T-helper 1 cell (primary cell): ENCODE measurements around the gene IL31RA.
A peak's percentile ranks its signal among the peaks of the same experiment; 100 is the strongest.
"Not testable (repeated sequence)": the region's sequence is repeated elsewhere in the genome, so short reads cannot be mapped to it uniquely, and the experiment has no call there.

ENCODE experiments used
- DNase-seq, 5 donors: peaks; one replicate each; pipeline ENCODE4 v3.0.0-alpha.2; 2012 to 2020
- total RNA-seq, 4 donors: gene quantifications; one replicate each; lab custom pipeline; 2026; lab: John Stamatoyannopoulos, UW

IL31RA gene
- total RNA-seq = 0 reads per million in 4 donors

DNA sequence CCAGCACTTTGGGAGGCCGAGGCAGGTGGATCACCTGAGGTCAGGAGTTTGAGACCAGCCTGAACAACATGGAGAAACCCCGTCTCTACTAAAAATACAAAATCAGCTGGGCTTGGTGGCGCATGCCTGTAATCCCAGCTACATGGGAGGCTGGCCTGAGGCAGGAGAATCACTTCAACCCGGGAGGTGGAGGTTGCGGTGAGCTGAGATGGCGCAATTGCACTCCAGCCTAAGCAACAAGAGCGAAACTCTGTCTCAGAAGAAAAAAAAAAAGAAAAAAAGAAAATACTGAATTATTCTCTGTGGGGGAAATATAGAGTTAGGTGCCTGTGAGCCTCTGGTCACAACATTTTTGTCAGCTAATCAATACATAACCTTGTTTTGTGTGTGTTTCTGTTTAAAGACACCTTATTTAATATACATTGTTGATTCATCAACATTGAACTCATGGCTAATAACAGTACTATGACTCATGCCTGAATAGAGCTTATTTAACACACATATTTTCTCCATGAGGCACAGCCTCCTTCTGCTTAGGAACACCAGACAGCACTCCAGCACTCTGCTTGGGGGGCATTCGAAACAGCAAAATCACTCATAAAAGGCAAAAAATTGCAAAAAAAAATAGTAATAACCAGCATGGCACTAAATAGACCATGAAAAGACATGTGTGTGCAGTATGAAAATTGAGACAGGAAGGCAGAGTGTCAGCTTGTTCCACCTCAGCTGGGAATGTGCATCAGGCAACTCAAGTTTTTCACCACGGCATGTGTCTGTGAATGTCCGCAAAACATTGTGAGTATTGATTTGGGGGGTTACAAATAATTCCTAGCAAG lies at the start of gene IL31RA:
Gene IL31RA, plus strand, starts transcription at position 519 of the 836 bp plus-strand sequence. Its CDS starts 214 bp downstream, at position 733.
- DNase-seq = peak in 1 of 5 donors; percentile 17

GRCh38 chr5:55808814-55809213 lies 42.3 kb upstream of the IL31RA start:
- DNase-seq = peak in 1 of 5 donors; percentile 8

DNA sequence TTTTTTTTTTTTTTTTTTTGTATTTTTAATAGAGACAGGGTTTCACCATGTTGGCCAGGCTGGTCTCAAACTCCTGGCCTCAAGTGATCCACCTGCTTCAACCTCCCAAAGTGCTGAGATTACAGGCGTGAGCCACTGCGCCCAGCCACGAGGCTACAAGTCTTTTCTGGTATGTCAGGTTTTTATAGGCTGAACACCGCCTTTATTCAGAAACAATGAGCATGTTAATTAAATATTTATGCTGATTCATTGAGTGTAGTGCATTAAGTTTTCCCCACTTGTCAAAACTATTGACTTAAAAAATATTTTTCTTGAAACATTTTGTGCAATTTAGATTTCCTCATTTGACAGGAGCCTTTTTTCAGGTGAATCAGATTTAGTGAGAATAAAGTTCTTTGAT lies 35.2 kb upstream of the IL31RA start:
- DNase-seq = not testable (repeated sequence)

DNA sequence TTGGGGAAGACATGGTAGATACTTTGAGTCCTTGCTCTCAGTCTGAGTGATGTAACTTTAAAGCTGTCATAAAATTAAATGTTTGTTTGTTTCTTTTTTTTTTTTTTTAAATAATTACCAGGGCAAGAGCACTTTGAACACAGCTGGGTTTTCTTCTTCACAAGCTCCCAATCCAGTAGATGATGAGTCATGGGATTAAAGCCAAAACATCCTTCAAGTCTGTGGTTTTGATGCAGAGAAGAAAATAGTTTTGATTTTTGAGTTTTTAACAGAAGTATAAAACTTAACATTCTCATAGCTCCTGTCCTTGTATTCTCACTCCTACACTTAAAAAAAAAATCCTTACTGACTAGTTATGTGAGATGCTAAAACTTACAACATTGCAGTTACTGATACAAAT lies 34.8 kb upstream of the IL31RA start:
- DNase-seq = no peak

DNA sequence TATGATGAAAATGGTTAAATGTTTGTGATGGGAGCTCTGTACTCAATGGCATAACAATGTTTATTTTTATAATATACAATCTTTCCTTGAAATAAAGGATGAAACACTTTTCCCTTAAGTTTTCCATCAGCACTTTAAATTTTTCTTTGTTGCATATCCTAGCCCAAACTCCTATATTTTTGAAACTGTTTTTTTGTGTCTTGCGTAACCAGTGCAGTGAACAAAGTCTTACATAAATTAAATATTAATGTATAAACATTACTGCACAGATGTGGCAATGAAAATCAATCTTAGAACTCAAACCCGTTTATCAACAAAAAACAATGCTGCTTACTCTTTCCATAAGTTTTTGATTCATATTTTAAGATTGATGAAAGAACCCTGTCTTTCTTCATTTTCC lies 34.1 kb upstream of the IL31RA start:
- no peak for DNase-seq

GRCh38 chr5:55820488-55820887 lies 30.7 kb upstream of the IL31RA start:
- no peak for DNase-seq

DNA sequence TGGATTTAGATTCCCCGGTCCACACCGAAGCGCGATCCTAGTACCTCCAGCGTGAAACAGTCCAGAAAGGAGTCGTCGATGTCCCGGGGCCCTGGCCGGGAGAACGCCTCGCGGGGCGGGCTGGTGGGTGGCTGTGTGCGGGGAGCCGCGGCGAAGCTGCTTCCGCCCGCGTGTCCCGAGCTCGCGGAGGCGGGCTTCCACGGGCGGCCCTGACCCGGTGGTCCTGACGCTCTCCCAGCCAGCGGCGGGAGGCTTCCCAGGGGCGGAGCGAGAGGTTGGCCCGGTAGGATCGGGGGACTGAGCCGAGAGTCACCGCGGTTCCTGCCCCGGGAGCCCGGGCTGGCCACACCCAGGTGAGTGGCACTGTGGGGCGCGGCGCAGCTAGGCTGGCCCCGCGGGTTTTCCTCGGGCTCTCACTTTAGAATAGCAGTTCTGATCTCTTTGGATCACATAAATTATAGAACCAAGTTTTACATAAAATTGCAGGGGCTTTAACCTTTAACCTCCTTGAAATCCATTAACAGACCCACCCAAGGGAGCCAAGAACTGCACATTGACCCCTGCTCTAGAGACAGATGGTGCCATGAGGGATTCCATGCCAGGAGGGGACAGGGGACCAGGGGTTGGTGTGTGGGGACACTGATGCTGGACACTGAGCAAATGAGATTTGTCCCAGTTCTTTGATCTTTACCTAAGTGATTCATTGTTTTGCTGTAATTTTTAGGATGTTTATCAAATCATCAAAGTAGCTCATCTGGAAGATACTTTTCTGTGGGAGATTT lies 29.2 kb upstream of the IL31RA start:
- peak in 1 of 5 donors; percentile 4 for DNase-seq

DNA sequence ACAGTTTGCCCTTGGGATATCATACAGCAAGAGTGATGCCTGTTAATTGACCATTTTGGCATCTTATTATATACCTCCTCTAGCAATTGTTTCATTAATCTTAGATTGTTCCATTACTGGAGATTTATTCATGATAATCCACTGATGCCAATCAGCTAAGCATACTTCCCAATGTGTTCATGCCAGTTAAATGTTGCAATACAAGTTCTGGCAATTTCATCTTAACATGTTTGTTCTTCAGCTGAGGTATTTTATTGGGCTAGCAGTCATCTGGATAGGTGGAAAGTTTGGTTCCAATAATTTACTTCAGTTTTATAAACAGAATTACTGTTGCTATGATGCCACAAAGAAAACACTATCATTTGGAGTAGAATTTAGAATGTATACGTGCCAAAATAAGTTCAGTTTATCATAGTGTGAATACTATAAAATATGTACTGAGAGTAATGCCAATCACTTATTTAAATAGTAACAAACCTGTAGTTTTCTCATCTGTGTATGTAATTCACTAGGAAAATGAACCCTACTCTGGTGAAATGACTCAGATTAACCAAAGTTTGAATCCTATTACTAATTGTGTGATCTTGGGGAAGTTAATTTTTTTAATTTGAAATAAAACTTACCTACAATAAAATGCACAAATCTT lies 27.9 kb upstream of the IL31RA start:
- DNase-seq = no peak

DNA sequence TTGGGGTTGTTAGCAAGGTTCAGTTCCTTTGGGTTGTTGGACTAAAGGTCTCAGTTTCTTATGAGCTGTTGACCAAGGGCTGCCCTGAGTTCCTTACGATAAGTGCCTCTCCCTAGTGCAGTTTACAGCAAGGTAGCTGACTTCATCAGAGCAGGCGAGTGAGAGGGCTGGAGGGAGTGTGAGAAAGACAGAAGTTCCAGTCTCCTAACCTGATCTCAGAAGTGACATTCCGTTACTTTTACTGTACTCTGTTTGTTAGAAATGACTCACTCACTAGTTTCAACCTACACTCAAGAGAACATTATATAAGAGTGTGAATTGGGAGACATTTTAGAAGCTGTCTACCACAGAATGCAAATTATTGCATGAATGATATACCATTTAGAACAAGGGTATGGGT lies 21.2 kb upstream of the IL31RA start:
- DNase-seq = peak in 1 of 5 donors; percentile 38

DNA sequence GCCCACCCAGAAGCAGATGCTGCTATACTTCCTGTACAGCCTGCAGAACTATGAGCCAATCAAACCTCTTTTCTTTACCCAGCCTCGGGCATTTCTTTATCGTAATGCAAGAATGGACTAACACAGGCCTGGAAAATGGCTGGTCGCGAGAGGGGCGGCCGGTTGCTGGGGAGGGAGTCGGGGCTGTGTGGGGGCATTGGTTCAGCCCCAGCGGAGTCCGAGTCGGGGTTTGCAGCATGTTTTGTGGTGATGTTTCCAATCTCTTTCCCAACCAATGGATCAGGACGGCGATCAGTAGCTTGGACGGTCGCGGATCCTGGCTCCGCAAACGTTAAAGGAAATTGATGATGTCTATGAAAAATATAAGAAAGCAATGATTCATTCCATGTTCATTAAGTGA lies 18.7 kb upstream of the IL31RA start:
- no peak for DNase-seq

DNA sequence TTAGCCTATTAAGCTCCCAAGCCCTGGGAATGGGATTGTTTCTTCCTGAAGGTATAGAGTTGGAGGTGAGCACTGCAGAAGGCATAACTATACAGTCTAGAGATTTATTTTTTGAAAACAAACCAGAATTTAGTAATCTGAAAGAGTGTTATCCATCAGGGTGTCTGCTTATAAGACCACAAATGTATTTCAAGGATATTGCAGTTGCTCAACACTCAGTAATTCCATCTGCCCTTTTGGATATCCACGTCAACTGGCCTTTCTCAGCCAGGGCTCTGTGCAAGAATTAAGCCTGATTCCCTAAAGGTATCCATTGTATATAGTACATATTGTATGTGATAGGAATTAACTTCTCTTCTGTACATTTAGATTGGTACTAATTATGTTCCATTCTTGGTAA lies 15.0 kb upstream of the IL31RA start:
- no peak for DNase-seq

- DNase-seq = no peak
These were observed 9.2 kb upstream of the IL31RA start for GRCh38 chr5:55841976-55842375.

DNA sequence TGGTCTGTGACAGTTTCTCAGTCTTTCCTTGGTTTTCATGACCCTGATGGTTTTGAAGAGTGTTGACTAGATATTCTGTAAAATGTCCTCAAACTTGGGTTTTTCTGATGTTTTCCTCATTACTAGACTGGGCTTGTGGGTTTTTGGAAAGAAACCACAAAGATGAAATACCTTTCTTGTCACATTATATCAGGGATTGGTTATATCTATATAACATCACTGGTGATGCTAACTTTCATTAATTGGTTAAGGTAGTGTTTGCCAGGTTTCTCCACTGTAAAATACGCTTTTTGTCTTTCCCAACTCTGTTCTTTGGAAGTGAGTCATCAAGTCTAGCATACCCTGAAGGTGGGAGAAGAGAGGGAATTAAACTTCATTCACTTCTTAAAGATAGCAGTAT lies 3.3 kb upstream of the IL31RA start:
- DNase-seq = no peak

DNA sequence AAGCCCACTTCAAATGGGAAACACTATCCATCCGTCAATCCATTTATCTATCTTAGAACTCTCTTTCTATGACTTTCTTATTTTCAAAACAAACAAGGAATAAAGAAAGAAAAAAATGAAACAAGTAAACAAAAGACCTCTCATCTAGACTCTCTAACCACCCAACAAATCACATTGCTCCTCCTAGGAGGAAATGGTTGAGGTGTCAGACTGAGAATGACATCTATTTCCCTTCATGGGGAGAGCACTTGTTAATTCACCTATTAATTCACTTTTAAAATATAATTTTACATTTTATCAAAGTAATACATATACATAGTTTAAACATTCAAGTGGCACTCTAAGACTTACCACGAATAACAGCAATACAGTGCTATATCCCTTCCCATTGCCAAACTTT lies 2.4 kb upstream of the IL31RA start:
- no peak for DNase-seq

DNA sequence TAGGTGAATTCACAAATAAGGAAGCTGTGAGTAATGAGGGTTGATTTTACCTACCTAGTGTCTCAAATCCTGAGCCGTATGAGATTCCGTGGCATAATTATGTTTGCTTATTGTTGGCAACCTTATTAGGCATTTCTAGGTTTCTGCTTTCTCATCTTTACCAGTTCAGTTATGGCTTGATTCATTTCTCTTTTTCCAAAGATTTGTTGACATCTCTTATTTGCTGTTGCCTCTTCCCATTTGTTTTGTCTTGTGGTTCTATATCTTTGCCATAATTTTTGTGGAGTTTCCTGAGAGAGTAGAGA lies 470 bp downstream of the IL31RA start:
- no peak for DNase-seq

GRCh38 chr5:55852503-55852902 lies 1.3 kb downstream of the IL31RA start:
- no peak for DNase-seq

DNA sequence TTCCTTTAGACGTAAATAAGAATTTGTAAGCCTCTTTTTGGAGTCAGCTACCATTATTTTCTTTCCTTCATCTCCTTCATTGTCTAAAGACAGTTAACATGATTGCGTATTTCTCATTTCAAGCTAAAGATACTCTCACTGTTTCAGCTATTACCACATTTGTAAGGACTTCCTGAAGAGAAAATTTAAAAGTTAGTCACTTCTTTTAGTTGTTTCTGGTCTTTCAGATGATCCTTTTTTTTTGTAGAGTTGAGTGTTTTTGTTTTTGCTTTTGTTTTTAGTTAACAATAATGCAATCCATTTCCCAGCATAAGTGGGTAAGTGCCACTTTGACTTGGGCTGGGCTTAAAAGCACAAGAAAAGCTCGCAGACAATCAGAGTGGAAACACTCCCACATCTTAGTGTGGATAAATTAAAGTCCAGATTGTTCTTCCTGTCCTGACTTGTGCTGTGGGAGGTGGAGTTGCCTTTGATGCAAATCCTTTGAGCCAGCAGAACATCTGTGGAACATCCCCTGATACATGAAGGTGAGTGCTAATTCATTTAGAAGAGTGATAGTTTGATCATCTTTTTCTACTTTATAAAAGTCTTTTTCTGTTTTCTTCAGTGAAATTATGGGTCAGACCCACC lies 2.0 kb downstream of the IL31RA start:
- peak in 1 of 5 donors; percentile 29 for DNase-seq

- DNase-seq = no peak
These were observed 2.7 kb downstream of the IL31RA start for GRCh38 chr5:55853818-55854217.

DNA sequence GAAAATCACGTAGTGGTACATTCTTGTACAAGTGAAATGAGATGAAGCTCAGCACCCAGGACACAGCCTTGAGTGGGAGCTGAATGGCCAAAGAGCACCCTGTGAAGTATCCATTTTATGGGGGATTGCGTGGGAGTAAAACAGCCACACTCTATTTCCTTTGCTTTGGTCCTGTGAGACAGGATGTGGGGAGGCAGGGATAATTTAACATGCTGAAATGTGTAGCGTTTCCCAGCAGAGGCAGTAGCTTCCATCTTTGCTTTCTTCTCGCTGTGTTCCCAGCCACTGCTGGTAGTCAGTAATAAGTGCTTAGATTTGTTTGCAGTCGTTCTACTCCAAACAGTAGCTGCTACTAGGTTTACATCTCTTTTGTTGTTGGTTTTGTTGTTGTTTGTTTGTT lies 4.4 kb downstream of the IL31RA start:
- peak in 1 of 5 donors; percentile 66 for DNase-seq

GRCh38 chr5:55856516-55857246 lies 5.5 kb downstream of the IL31RA start:
- DNase-seq = peak in 1 of 5 donors; percentile 84

GRCh38 chr5:55857247-55857640 lies 6.1 kb downstream of the IL31RA start:
- no peak for DNase-seq

DNA sequence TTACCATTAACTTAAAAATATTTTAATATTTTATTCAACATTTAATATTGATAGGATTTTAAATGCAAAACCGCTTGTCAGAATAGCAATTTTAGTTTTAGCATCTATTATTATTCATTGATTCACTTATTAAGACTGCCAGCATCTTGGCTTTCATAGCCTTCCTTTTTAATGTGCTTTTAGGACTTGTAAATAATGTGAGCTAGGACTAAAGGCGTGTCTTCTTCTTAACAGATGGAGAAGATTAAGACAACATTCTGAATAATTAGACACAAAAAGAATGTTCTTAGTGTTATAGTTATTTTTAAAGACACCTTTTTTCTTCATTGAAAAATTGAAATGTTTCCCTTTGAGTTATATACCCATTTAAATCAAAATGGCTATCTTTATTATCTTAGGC lies 6.9 kb downstream of the IL31RA start:
- DNase-seq = no peak
